ENCODE data around the gene LYVE1.
A peak's percentile ranks its signal among the peaks of the same experiment; 100 is the strongest.

LYVE1 gene

GRCh38 chr11:10572533-10572932 is 4.1 kb upstream of the LYVE1 start:
- H3K4me3 ChIP-seq (ENCODE audit: low read depth, low read length) = no peak overlapping the region
- DNase-seq (ENCODE audit: low read depth) = no peak
- TF ChIP-seq CTCF (IDR thresholded peaks at IDR 0.05; ENCODE audit: insufficient read depth, low read depth, low read length, missing control alignments) = no peak

- TF ChIP-seq CTCF (IDR thresholded peaks at IDR 0.05; ENCODE audit: insufficient read depth, low read depth, low read length, missing control alignments) = no peak
- DNase-seq (ENCODE audit: low read depth) = no peak
These were observed 1.0 kb downstream of the LYVE1 start for GRCh38 chr11:10567446-10567845.

GRCh38 chr11:10566257-10566957 is 2.1 kb downstream of the LYVE1 start:
- DNase-seq (ENCODE audit: low read depth) = no peak
- no peak overlapping the region for H3K4me3 ChIP-seq (ENCODE audit: low read depth, low read length)
- no peak for TF ChIP-seq CTCF (IDR thresholded peaks at IDR 0.05; ENCODE audit: insufficient read depth, low read depth, low read length, missing control alignments)

More at GRCh38 chr11:10567446-10567845, 1.0 kb downstream of the LYVE1 start:
- H3K4me3 ChIP-seq (ENCODE audit: low read depth, low read length) = no peak overlapping the region

- DNase-seq (ENCODE audit: low read depth) = no peak
- H3K4me3 ChIP-seq (ENCODE audit: low read depth, low read length) = no peak overlapping the region
- no peak for TF ChIP-seq CTCF (IDR thresholded peaks at IDR 0.05; ENCODE audit: insufficient read depth, low read depth, low read length, missing control alignments)
These were observed 3.0 kb downstream of the LYVE1 start for GRCh38 chr11:10565493-10565892.

GRCh38 chr11:10564696-10565318 is 3.7 kb downstream of the LYVE1 start:
- TF ChIP-seq CTCF (IDR thresholded peaks at IDR 0.05; ENCODE audit: insufficient read depth, low read depth, low read length, missing control alignments) = no peak
- H3K4me3 ChIP-seq (ENCODE audit: low read depth, low read length) = no peak overlapping the region
- peak; percentile 18 for DNase-seq (ENCODE audit: low read depth)

GRCh38 chr11:10564030-10564429 is 4.4 kb downstream of the LYVE1 start:
- DNase-seq (ENCODE audit: low read depth) = peak; percentile 12
- TF ChIP-seq CTCF (IDR thresholded peaks at IDR 0.05; ENCODE audit: insufficient read depth, low read depth, low read length, missing control alignments) = no peak
- H3K4me3 ChIP-seq (ENCODE audit: low read depth, low read length) = no peak overlapping the region
